Endothelial cell (in vitro differentiated cells): ENCODE measurements around the gene TBC1D14. TPM values are rescaled to one million over a fixed set of nuclear protein-coding genes. Genes with fewer than 3 reads are reported as not detected.

ENCODE experiments used
- DNase-seq: peaks from one replicate; pipeline ENCODE4 v3.0.0; 2021; ENCODE audit warnings: low spot score
- H3K27ac Mint-ChIP-seq: one replicate; pipeline ENCODE4 v1.8.0; 2021; ENCODE audit warnings: mixed read lengths, inconsistent platforms; ENCODE audit not compliant: unreplicated experiment
- H3K27me3 Mint-ChIP-seq: one replicate; pipeline ENCODE4 v1.8.0; 2021; ENCODE audit warnings: mild to moderate bottlenecking, moderate library complexity, mixed read lengths, inconsistent platforms; ENCODE audit not compliant: unreplicated experiment
- H3K36me3 Mint-ChIP-seq: one replicate; pipeline ENCODE4 v1.8.0; 2021; ENCODE audit warnings: mild to moderate bottlenecking, low read depth, mixed read lengths, inconsistent platforms; ENCODE audit not compliant: unreplicated experiment
- H3K4me1 Mint-ChIP-seq: one replicate; pipeline ENCODE4 v1.8.0; 2021; ENCODE audit warnings: mild to moderate bottlenecking, mixed read lengths, inconsistent platforms; ENCODE audit not compliant: unreplicated experiment
- H3K4me3 Mint-ChIP-seq: one replicate; pipeline ENCODE4 v1.8.0; 2021; ENCODE audit warnings: mild to moderate bottlenecking, mixed read lengths, inconsistent platforms; ENCODE audit not compliant: unreplicated experiment
- H3K9me3 Mint-ChIP-seq: one replicate; pipeline ENCODE4 v1.8.0; 2021; ENCODE audit warnings: mixed read lengths, inconsistent platforms; ENCODE audit not compliant: unreplicated experiment
- total RNA-seq: library from RNA; stranded (reverse); fragmentation: NEBNext Ultra II Directional; extraction: Animal tissue kit (Norgen Biotek cat#: 25700); gene quantifications from one replicate; pipeline ENCODE4 v1.2.1, GENCODE V29; 2021; ENCODE audit not compliant: unreplicated experiment
- TF ChIP-seq, protein P1 (sequence below): fragments of 200-600 bp; sonication (generic); IDR thresholded peaks from one replicate; pipeline ENCODE4 v1.5.0; 2021; ENCODE audit warnings: antibody characterized with exemption; ENCODE audit not compliant: unreplicated experiment

TBC1D14 gene
- total RNA-seq, 1 donor from 2014 or later, result 33.0 TPM

DNA sequence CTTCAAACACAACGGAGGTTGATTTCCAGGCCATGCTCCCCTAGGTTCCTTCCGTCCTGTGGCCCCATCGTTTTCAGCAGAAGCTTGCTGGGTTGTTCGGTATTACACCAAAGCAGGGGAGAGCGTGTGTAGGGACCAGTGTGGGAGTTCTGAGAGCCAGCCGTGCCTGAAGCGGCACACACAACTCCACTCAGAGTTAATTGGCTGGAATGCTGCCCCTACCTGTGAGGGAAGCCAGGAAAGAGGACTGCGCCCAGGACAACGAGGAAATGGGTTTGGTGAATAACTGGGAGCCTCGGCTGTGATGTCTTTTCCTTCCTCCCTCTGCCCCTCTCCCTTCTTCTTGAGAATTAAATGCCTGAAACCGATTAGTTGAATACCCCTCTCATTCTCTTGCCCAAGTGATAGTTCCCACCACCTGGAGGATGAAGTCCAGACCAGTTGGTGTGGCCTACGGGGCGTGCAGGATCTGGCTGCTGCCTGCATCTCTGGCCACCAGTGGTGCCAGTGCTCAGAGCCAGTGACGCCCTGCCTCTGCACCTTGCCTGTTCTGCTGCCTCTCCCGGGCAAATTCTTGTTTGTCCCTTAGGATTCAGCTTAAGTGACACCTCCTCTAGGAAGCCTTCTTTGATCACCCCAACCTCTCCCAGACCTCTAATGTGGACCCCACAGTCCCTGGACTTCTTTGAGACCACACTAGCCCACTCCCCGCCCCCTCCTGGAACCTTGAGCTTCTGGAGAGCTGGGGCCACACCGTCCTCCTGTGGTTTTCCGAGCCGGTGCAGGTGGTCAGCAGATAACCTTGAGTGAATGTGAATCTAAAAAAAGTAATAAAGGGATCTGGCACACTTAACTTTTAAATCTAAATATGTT lies 33.6 kb downstream of the TBC1D14 start:
- no peak for DNase-seq
- H3K4me3 Mint-ChIP-seq, result no peak overlapping the region

GRCh38 chr4:6943885-6944225 lies 34.2 kb downstream of the TBC1D14 start:
- Mint-ChIP-seq H3K4me1 (peaks cover 53% of the 10 kb centered on the region), H3K4me3 (no peak overlapping the region), H3K27ac (no peak overlapping the region), H3K27me3 (peaks cover 2% of the 10 kb centered on the region), H3K9me3 (no peaks in the 10 kb centered on the region), H3K36me3 (no peaks in the 10 kb centered on the region)
- DNase-seq, result no peak
- TF ChIP-seq, protein P1, sequence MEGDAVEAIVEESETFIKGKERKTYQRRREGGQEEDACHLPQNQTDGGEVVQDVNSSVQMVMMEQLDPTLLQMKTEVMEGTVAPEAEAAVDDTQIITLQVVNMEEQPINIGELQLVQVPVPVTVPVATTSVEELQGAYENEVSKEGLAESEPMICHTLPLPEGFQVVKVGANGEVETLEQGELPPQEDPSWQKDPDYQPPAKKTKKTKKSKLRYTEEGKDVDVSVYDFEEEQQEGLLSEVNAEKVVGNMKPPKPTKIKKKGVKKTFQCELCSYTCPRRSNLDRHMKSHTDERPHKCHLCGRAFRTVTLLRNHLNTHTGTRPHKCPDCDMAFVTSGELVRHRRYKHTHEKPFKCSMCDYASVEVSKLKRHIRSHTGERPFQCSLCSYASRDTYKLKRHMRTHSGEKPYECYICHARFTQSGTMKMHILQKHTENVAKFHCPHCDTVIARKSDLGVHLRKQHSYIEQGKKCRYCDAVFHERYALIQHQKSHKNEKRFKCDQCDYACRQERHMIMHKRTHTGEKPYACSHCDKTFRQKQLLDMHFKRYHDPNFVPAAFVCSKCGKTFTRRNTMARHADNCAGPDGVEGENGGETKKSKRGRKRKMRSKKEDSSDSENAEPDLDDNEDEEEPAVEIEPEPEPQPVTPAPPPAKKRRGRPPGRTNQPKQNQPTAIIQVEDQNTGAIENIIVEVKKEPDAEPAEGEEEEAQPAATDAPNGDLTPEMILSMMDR, result no peak

More for the DNA sequence above, 33.6 kb downstream of the TBC1D14 start:
- H3K4me1 Mint-ChIP-seq, result peaks cover 59% of the 10 kb centered on the region
- TF ChIP-seq, protein P1, result no peak
- no peaks in the 10 kb centered on the region for H3K9me3 Mint-ChIP-seq
- peak overlapping the region; percentile 77 for H3K27ac Mint-ChIP-seq
- no peaks in the 10 kb centered on the region for H3K36me3 Mint-ChIP-seq
- H3K27me3 Mint-ChIP-seq, result peaks cover 2% of the 10 kb centered on the region

DNA sequence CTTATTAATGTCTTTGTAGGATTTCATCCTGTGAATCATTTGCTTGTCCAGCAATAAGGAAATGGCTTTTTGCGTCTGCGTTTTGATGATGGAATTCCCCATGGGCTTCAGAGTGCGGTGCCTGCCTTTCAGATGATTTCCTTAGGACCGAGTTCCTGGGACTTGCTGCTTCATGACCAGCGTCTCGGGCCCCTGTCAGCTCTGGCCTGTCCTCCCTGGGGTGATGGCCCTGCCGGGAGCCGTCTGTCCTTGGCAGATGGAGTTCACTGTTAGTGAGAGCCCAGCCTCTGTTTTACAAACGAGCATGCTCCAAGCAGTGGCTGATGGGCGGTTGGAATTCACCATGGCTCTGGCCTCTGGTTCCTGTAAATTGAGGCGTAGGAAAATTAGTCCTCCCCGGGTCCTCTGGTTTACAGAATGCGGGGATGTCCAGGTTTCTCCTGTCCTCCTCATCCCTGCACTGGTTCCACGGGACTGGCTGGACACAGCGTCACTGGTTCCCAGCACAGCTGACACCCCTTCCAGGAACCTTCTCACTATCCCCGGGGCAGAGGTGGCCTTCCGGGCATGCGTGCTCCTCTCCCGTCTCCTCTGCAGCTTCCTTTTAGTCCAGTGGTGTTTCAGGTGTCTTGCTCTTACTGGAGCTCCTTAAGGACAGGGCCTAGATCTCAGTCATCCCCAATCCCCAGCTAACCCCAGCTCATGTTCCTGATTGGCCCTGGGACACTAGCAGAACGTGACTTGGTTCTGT lies 34.9 kb downstream of the TBC1D14 start:
- H3K27me3 Mint-ChIP-seq, result peaks cover 2% of the 10 kb centered on the region
- H3K4me3 Mint-ChIP-seq, result no peak overlapping the region
- no peak for DNase-seq
- H3K27ac Mint-ChIP-seq, result no peak overlapping the region
- H3K36me3 Mint-ChIP-seq, result no peaks in the 10 kb centered on the region
- H3K9me3 Mint-ChIP-seq, result no peaks in the 10 kb centered on the region
- TF ChIP-seq, protein P1, result no peak
- peaks cover 47% of the 10 kb centered on the region for H3K4me1 Mint-ChIP-seq

DNA sequence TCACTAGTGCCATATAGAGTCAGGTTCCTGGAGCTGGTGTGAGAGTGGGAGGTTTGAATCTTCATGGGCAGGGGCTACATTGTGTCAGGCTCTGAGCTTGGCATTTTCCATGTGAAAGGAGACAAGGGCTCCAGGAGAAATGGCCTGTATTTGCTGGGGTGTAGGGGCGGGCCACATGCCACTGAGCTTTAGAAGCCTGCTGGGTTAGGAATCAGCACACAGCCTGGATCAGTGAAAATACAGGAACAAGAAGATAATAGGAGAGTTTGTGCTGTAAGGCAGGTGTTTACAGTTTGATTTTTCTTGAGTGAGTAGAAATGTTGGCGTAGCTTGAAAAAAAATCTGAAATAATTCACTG lies 35.4 kb downstream of the TBC1D14 start:
- H3K9me3 Mint-ChIP-seq, result no peaks in the 10 kb centered on the region
- DNase-seq, result no peak
- no peaks in the 10 kb centered on the region for H3K36me3 Mint-ChIP-seq
- H3K27me3 Mint-ChIP-seq, result peaks cover 2% of the 10 kb centered on the region
- no peak overlapping the region for H3K27ac Mint-ChIP-seq
- H3K4me3 Mint-ChIP-seq, result no peak overlapping the region
- TF ChIP-seq, protein P1, result no peak
- H3K4me1 Mint-ChIP-seq, result peaks cover 44% of the 10 kb centered on the region

GRCh38 chr4:6946497-6946896 lies 36.9 kb downstream of the TBC1D14 start:
- no peak overlapping the region for H3K4me3 Mint-ChIP-seq
- peaks cover 29% of the 10 kb centered on the region for H3K4me1 Mint-ChIP-seq
- TF ChIP-seq, protein P1, result no peak
- DNase-seq, result no peak
- H3K27ac Mint-ChIP-seq, result no peak overlapping the region
- H3K9me3 Mint-ChIP-seq, result no peaks in the 10 kb centered on the region
- H3K36me3 Mint-ChIP-seq, result no peaks in the 10 kb centered on the region
- peaks cover 2% of the 10 kb centered on the region for H3K27me3 Mint-ChIP-seq
